Fibroblast of skin of right biceps (primary cell): Measurements from ENCODE around the gene RAB6B.

Source experiments
- DNase-seq: peaks from one replicate; pipeline ENCODE4 v3.0.0-alpha.2; 2013

Gene RAB6B

DNA sequence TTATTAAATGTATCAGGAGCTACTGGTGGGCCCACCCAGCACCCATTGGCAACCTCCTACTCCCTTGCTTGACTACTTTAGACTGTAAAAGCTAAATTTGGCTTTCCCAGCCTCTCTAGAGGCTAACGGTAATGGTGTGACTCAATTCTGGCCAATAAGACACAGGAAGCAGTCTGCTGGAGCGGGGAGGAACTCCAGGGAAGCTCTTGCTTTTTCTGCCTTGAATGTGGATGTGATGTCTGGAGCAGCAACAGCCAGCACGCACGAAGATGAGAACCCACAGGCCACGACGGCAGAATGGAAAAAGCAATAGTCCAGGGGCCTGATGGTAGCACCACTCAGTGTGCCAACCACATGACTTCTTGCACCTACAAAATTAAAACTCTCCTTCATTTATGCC is 39.9 kb downstream of the RAB6B start:
- peak; percentile 43 for DNase-seq

GRCh38 chr3:133855002-133855370 is 40.7 kb downstream of the RAB6B start:
- DNase-seq, result no peak

DNA sequence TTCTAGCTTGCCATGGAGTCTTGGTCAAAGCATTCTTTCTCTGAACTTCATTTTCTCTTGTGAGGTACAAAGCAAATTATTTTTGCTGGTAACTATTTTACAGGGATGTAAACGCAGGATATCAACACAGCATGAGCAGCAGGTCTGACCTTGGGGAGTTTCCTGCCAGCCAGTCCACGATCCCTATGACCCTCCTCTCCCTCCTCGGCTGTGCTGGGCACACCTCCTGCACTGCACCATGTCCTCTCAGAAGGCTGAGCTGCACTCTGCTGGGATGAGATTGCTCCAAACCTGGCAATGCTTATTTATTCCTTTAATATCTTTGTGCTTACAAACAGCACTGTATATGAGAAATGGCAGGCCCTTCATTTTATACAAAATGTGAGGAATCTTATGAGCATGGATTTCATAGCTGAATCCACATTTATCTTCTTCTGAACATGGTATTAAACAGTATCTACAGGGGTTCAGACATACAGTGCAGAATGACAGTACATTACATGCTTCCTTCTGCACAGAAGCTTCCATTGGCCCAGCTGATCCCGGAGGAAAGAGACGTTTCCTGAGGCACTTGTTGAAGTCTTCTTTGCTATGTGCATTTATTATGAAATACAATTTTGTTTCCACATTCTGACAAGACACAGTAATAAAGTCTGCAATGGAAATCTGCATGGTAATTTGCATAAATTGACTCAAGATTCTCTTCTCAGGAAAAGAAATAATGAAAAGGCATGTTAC is 41.2 kb downstream of the RAB6B start:
- no peak for DNase-seq

GRCh38 chr3:133853925-133854227 is 41.8 kb downstream of the RAB6B start:
- DNase-seq, result no peak

DNA sequence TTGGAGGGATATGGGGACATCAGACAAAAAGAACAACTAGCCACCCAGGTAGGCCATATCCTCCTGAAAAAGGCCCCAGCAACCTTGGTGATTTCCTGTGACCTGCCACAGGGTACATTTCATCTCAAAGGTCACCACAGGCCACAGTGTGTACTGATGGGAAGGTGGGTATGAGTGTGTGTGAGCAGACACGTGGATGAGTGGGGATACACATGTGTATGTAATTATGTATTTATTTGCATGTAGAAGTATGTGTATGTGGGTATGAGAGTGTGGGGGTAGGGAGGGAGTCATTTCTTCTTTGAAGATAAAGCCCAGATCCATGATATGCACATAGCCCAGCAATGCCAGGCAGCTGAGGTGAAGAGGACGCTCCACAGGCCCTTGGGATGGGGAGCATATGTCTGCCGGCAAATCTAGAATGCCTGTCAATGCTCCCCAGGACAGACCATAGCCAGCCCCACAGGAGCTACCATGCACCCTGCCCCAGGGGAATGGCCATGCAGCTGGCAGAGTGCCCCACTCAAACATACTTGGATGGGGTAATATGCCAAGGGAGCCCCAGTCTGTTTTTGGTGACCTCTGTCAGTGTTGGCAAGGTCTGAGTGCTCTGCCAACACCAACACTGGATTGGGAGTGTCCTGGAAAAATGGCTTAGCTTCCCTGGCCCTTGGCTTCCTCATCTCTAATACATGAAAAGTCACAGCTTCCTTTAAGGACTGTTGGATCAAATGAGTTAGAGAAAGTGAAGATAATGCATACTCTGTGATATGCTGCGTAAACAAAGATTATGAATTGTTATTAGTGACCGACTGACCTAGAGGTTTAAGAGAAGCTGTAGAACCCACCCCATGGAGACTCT is 42.4 kb downstream of the RAB6B start:
- no peak for DNase-seq

GRCh38 chr3:133851931-133852330 is 43.8 kb downstream of the RAB6B start:
- no peak for DNase-seq

DNA sequence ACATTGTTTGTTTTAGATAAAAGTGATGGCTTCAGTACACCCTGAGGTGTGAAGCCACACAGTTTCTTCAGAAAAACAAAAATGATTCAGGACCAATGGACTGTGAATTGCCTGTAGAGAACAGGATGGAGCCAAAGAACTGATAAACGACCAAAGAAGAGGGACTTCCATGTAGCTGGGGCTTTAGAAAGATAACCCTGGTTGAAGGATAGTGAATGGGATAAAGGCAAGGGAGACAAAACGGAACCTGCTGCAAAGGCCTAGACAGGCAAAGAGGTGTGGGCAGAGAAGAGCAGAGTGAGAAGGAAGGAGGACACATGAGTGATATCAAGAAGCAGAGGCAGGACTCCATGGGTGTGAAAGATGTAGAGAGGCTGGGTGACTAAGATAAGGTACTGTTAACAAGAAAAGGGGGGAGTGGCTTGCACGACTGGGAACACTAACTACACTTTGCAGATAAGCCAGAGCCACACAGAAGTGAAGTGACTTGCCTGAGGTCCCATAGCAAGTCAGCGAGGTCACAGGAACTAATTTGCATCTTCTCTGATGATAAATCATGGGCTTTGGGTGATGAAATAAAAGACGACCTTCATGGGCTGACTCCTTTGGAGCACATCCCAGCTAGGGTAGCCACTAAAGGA is 44.3 kb downstream of the RAB6B start:
- no peak for DNase-seq

- no peak for DNase-seq
Measured at GRCh38 chr3:133850034-133850433, 45.6 kb downstream of the RAB6B start.

DNA sequence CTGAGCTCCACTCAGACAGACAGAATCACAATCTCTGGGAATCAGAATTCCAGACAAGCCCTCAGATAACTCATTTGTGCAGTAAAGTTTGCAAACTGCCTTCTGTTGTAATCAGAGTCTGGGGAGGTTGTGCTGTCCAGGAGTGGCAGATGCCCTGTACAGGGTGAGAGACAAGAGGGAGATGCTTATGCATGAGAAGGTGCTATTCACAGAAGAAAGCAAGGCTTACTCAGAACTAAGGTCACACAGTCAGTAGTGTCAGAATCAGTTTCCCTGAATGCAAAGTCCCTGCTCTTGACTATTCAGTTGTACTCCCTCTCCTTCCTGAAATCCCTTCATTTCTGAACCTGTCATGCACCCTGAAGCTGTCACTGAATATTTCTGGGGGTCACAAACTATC is 46.3 kb downstream of the RAB6B start:
- no peak for DNase-seq

DNA sequence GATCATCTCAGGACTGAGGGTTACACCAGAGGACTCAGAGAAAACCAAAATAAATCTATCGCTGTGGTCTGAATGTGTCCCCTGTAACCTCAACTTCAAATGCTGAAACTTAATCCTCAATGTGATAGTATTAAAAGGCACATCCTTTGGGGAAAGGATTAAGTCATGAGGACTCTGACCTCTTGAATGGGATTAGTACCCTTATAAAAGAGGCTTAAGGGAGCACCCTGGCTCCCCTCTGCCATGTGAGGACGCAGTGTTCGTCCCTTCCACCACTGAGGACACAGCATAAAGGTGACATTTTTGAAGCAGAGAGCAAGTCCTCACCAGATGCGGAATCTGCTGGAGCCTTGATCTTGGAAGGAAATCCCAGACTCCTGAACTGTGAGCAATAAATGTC is 50.6 kb downstream of the RAB6B start:
- no peak for DNase-seq

GRCh38 chr3:133843634-133844033 is 52.0 kb downstream of the RAB6B start:
- peak; percentile 5 for DNase-seq

- no peak for DNase-seq
Measured at GRCh38 chr3:133842158-133842557, 53.5 kb downstream of the RAB6B start.

DNA sequence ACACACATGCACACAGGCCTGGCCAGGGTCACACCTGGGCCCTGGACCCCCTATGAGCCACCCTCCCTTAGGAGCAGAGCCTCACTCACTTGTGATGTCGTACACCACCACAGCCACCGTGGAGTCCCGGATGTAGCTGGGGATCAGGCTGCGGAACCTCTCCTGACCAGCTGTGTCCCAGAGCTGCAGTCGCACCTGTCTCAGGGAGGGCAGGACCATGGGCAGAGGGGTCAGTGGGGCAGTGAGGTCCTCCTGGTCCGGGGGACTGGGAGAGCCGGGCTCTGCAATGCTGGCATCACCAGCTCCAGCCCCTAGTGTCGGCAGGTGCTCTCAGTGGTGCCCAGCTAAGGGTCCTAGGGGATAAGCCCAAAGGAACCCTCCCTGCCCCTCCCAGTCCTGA is 54.5 kb downstream of the RAB6B start:
- no peak for DNase-seq

GRCh38 chr3:133840767-133841166 is 54.9 kb downstream of the RAB6B start:
- DNase-seq, result no peak

- DNase-seq, result no peak
Measured at GRCh38 chr3:133840055-133840737, 55.5 kb downstream of the RAB6B start.

DNA sequence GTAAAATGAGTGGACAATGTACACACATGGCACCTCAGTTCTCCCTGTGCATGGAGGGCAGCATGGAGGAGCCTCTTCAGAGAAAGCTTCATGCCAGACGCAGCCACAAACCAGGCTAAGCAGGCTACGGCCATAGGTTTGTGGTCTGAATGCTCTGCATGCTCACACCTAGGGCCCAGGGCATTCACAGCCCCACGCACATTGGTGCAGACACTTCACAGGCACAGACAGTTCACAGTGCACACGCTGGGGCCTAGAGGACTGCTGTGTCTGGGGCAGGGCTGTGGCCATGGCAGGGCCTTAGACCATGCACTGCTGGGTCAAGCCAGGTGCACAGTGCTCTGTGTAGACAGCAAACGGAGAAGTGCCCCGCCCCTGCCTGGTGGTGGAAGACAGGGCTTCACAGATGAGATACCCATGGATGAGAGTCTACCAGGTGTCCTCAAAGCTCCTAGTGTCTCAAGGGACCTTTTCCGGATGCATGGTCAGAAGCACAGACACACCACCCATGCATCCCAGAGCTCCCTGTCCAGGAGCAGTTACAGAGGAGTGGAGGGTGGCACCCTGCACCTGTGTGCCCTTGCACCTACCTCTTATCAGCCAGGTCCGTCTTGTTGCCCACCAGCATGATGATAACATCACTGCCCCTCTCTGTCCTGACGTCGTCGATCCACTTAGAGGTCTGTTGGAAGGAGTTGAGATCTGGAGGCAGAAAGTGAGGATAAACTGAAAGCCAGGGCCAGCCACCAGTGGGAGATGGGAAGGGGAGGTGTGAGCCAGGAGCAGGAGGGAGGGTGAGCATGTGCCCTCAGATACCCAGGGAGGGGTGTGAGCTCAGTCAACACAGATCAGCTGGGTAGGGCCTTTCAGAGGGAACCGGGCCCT is 56.5 kb downstream of the RAB6B start:
- no peak for DNase-seq

- no peak for DNase-seq
Measured at GRCh38 chr3:133838296-133838789, 57.3 kb downstream of the RAB6B start.

GRCh38 chr3:133837487-133838295 is 58.0 kb downstream of the RAB6B start:
- DNase-seq, result no peak

- DNase-seq, result no peak
Measured at GRCh38 chr3:133836497-133837158, 59.1 kb downstream of the RAB6B start.

- DNase-seq, result no peak
Measured at GRCh38 chr3:133835961-133836360, 59.7 kb downstream of the RAB6B start.

- DNase-seq, result no peak
Measured at GRCh38 chr3:133835418-133835743, 60.3 kb downstream of the RAB6B start.
